ENCODE data around the gene SNRNP200.

DNA sequence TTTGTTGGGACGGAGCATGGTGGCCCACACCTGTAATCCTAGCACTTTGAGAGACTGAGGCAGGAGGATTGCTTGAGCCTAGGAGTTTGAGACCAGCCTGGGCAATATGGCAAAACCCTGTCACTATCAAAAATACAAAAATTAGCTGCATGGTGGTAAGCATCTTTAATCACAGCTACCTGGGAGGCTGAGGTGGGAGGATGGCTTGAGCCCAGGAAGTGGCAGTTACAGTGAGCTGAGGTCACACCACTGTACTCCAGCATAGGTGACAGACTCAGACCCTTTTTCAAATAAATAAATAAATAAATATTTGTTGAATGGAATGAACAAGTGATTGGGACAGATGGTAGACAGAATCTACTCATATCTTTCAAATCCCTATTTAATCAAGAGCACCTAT lies 14.1 kb upstream of the SNRNP200 start:
- TF ChIP-seq, protein P1, sequence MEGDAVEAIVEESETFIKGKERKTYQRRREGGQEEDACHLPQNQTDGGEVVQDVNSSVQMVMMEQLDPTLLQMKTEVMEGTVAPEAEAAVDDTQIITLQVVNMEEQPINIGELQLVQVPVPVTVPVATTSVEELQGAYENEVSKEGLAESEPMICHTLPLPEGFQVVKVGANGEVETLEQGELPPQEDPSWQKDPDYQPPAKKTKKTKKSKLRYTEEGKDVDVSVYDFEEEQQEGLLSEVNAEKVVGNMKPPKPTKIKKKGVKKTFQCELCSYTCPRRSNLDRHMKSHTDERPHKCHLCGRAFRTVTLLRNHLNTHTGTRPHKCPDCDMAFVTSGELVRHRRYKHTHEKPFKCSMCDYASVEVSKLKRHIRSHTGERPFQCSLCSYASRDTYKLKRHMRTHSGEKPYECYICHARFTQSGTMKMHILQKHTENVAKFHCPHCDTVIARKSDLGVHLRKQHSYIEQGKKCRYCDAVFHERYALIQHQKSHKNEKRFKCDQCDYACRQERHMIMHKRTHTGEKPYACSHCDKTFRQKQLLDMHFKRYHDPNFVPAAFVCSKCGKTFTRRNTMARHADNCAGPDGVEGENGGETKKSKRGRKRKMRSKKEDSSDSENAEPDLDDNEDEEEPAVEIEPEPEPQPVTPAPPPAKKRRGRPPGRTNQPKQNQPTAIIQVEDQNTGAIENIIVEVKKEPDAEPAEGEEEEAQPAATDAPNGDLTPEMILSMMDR (IDR thresholded peaks at IDR 0.05; ENCODE audit: low read depth, low read length), result no peak
- no peak for TF ChIP-seq EZH2phosphoT487 (IDR thresholded peaks at IDR 0.05; ENCODE audit: low read depth)

Measured in OCI-LY3 (cell line).